Aortic smooth muscle cell (primary cell): ENCODE measurements around the gene CFAP46. TPM values are rescaled to one million over a fixed set of nuclear protein-coding genes. Genes with fewer than 3 reads are reported as not detected.

Experiments used
- total RNA-seq: library from RNA; depleted of rRNA; stranded (reverse); fragments of >200 nt; gene quantifications from 2 replicates; pipeline ENCODE4 v1.2.3, GENCODE V29; 2014

CFAP46 gene
- total RNA-seq, result 0.19 and 0.79 TPM in 2 replicates

GRCh38 chr10:132942101-132943057 is at the start of gene CFAP46:
Gene CFAP46, minus strand, starts transcription at chr10:132942570. Its CDS starts 86 bp downstream, at chr10:132942484.

DNA sequence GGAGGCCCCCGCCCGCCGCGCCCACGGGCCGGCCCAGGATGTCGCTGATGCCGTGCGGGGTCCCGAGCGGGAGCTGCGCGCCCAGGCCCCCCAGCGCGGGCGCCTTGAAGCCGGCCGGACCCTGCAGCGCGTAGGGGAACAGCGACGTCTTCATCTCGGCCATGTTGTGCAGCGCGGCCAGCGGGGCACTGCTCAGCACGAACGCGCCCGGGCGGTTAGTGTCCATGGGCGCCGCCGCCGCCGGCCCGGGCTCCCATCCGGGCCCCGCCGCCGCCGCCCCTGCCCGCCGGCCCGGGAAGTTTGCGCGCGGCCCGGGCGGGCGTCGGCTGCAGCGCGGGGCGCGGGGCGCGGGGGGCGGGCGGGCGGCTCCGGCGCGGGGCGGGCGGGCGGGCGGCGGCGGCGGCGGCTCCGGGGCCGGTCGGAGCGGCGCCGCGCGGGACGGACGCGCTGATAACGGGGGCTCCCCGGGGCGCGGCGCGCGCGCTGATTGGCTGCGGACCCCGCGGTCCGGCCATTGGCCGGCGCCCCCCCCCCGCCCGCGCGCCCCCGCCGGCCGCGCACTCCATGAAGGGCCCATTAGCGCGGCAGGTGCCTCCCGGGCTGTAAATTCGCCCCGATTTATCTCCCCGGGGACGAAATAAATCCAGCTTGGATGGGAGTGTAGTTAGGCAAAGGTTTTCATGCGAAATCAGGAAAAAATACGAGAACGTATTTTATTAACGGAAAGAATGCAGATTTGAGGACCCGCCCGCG is 156.5 kb downstream of the CFAP46 start, which contains the start of gene NKX6-2:
Gene NKX6-2, minus strand, starts transcription at position 425 of the 753 bp plus-strand sequence. Its CDS starts 199 bp downstream, at position 226.

Other genes with a start within 250 kb of the CFAP46 start
- 0.12 TPM in 1 of 2 replicates, not detected in the other for gene NKX6-2, start 156.4 kb downstream of the CFAP46 start, total RNA-seq
- gene ADGRA1, start 145.4 kb upstream of the CFAP46 start, total RNA-seq, result not detected in 2 replicates
- 0.12 and 0.26 TPM in 2 replicates for gene KNDC1, start 217.6 kb upstream of the CFAP46 start, total RNA-seq